HepG2 (cell line): Measurements from ENCODE around the gene IL5RA. TPM values are rescaled to one million over a fixed set of nuclear protein-coding genes. Genes with fewer than 3 reads are reported as not detected.

Source experiments
- ATAC-seq: fragments of 200-7000 bp; cut with Tn5 transposase; 3 replicates; pipeline ENCODE4 v1.9.1; 2020; ENCODE audit warnings: mild to moderate bottlenecking, moderate library complexity
- BruUV-seq: library from RNA; stranded (reverse); fragments of 400-500 nt; replicated peaks from 2 replicates; lab custom pipeline; 2021; lab: Mats Ljungman, UMichigan
- CTCF ChIA-PET: fragments of 300-600 bp; formaldehyde crosslinking; extraction: SDS; loops from one replicate; lab custom pipeline; 2021; ENCODE audit warnings: low total read pairs, inconsistent platforms, low intra/inter-chr PET ratio; lab: Yijun Ruan, JAX
- POLR2A ChIA-PET: fragments of 350-600 bp; sonication (Branson Sonifier 250); formaldehyde crosslinking; loops from one replicate; lab custom pipeline; 2020; ENCODE audit warnings: antibody characterized with exemption, inconsistent platforms; lab: Yijun Ruan, JAX
- DNase-seq: peaks from one replicate; pipeline ENCODE4 v3.0.0-alpha.2; 2015; ENCODE audit warnings: low spot score
- FAIRE-seq: peaks from 3 replicates; lab custom pipeline; 2011; peaks lifted over from hg19 to GRCh38; lab: Jason Lieb, UNC
- H2AFZ ChIP-seq: one replicate; pipeline ENCODE4 v1.6.1; 2011; ENCODE audit warnings: low read length, inconsistent platforms
- H3K27ac ChIP-seq: fragments of 300-600 bp; 3 replicates; pipeline ENCODE4 v1.8.0; 2011; ENCODE audit warnings: mixed run types, mild to moderate bottlenecking, mixed read lengths, low read length, inconsistent platforms; ENCODE audit not compliant: insufficient read depth; ENCODE audit errors: extremely low read length
- H3K27me3 ChIP-seq, 2 experiments: fragments of 200-600 bp in 1 of 2; 2 replicates in 1 of 2; 3 replicates in 1 of 2; pipeline versions ENCODE4 v1.6.0 to v1.8.0; 2011; ENCODE audit warnings: low read length in 2 of 2, mild to moderate bottlenecking in 2 of 2, moderate library complexity in 2 of 2, inconsistent platforms in 1 of 2; ENCODE audit not compliant: insufficient read depth in 2 of 2, control insufficient read depth in 1 of 2
- H3K36me3 ChIP-seq, 2 experiments: fragments of 200-600 bp in 1 of 2; replicated peaks in 1 of 2; 2 replicates in 1 of 2; 3 replicates in 1 of 2; pipeline versions ENCODE4 v1.5.1 to v1.8.0; 2011; ENCODE audit warnings: low read length in 2 of 2, inconsistent platforms in 1 of 2; ENCODE audit not compliant: insufficient read depth in 2 of 2, control insufficient read depth in 1 of 2
- H3K4me1 ChIP-seq: 2 replicates; pipeline ENCODE4 v1.5.1; 2012; ENCODE audit warnings: low read length, inconsistent platforms; ENCODE audit not compliant: insufficient read depth
- H3K4me2 ChIP-seq: 2 replicates; pipeline ENCODE4 v1.6.0; 2011; ENCODE audit warnings: low read depth, low read length, inconsistent platforms
- H3K4me3 ChIP-seq, 3 experiments: fragments of 200-600 bp in 1 of 3; sonication (generic), shearing (Covaris generic) in 1 of 3; replicated peaks in 1 of 3; 2 replicates each; pipeline ENCODE4 v1.5.1; 2011 to 2016; ENCODE audit warnings: low read length in 3 of 3, inconsistent platforms in 2 of 3, low read depth in 2 of 3, mild to moderate bottlenecking in 2 of 3, control low read depth in 1 of 3, mixed read lengths in 1 of 3; ENCODE audit not compliant: insufficient read depth in 1 of 3
- H3K79me2 ChIP-seq: one replicate; pipeline ENCODE4 v1.6.1; 2011; ENCODE audit warnings: low read length, inconsistent platforms; ENCODE audit not compliant: insufficient read depth
- H3K9ac ChIP-seq: 2 replicates; pipeline ENCODE4 v1.6.0; 2011; ENCODE audit warnings: mild to moderate bottlenecking, low read depth, low read length, inconsistent platforms; ENCODE audit not compliant: insufficient read depth
- H3K9me3 ChIP-seq: 2 replicates; pipeline ENCODE4 v1.5.1; 2012; ENCODE audit warnings: mild to moderate bottlenecking, low read length
- H4K20me1 ChIP-seq: 2 replicates; pipeline ENCODE4 v1.6.0; 2011; ENCODE audit warnings: inconsistent platforms, mild to moderate bottlenecking, low read length, moderate library complexity; ENCODE audit not compliant: insufficient read depth
- ARHGAP35 ChIP-seq: sonication (generic); formaldehyde crosslinking; IDR thresholded peaks from 2 replicates; pipeline ENCODE4 v1.9.0; 2022; ENCODE audit warnings: mild to moderate bottlenecking, inconsistent platforms, moderate library complexity, missing genetic modification reagents, borderline replicate concordance
- BRD4 ChIP-seq: sonication (generic); formaldehyde crosslinking; IDR thresholded peaks from 2 replicates; pipeline ENCODE4 v1.4.0; 2020; ENCODE audit warnings: missing genetic modification reagents
- CAMTA2 ChIP-seq: sonication (generic); formaldehyde crosslinking; IDR thresholded peaks from 2 replicates; pipeline ENCODE4 v1.4.0; 2020; ENCODE audit warnings: mild to moderate bottlenecking, missing genetic modification reagents, borderline replicate concordance
- MAFF ChIP-seq: IDR thresholded peaks from 2 replicates; pipeline ENCODE4 v1.6.1; 2011; ENCODE audit warnings: low read depth, low read length, improper control_type of control experiment
- NONO ChIP-seq, 2 experiments: fragments of 450-650 bp in 1 of 2; sonication (generic) in 1 of 2; formaldehyde crosslinking in 1 of 2; IDR thresholded peaks in 1 of 2; conservative IDR thresholded peaks in 1 of 2; 2 replicates each; pipeline versions ENCODE4 v1.6.1 to v1.8.0; 2017 to 2022; ENCODE audit warnings: mild to moderate bottlenecking in 1 of 2, missing genetic modification reagents in 1 of 2, moderate library complexity in 1 of 2
- TBP ChIP-seq: sonication (generic); formaldehyde crosslinking; IDR thresholded peaks from 2 replicates; pipeline ENCODE4 v1.5.0; 2020; ENCODE audit warnings: missing genetic modification reagents
- ZNF207 ChIP-seq: fragments of 450-650 bp; IDR thresholded peaks from 2 replicates; pipeline ENCODE4 v1.6.1; 2016; ENCODE audit warnings: antibody characterized with exemption, borderline replicate concordance
- ZNF432 ChIP-seq: sonication (generic); formaldehyde crosslinking; IDR thresholded peaks from 2 replicates; pipeline ENCODE4 v1.5.0; 2020; ENCODE audit warnings: missing genetic modification reagents, mild to moderate bottlenecking, borderline replicate concordance
- WGBS: methylation state at CpG from one replicate; pipeline ENCODE4 v1.1.6; 2017; ENCODE audit warnings: low lambda C conversion rate; 5-methylcytosine and 5-hydroxymethylcytosine counted together
- in situ Hi-C: cut with HindIII; loops from 2 replicates; pipeline ENCODE4 v1.10.0; 2017; ENCODE audit warnings: low pct_unique_long_range_greater_than_20kb; ENCODE audit not compliant: extremely low pct_ligation_motif_present
- intact Hi-C: fragments of 100-400 bp; cut with micrococcal nuclease; formaldehyde crosslinking; loops from one replicate; pipeline ENCODE4 v1.10.0; 2022; ENCODE audit not compliant: unreplicated experiment
- polyA plus RNA-seq, 8 experiments: library from polyadenylated mRNA; depleted of rRNA in 3 of 8; stranded (reverse) in 7 of 8; unstranded in 1 of 8; fragments of >200 nt; fragmentation: Illumina TruSeq in 4 of 8; extraction: Trizol in 4 of 8; gene quantifications; 2 replicates each; pipeline versions ENCODE4 v1.2.1 to v1.2.3, GENCODE V29; 2011 to 2016; ENCODE audit warnings: low read depth in 4 of 8, missing spikeins in 1 of 8, mixed read lengths in 1 of 8; ENCODE audit not compliant: insufficient read depth in 1 of 8
- total RNA-seq, 5 experiments: library from RNA; depleted of rRNA; stranded (reverse); fragments of >200 nt; fragmentation: Illumina TruSeq; extraction: Trizol; gene quantifications; 2 replicates each; pipeline ENCODE4 v1.2.3, GENCODE V29; 2016; ENCODE audit warnings: low read depth in 1 of 5
- TF ChIP-seq, protein P1 (sequence below): sonication (generic); formaldehyde crosslinking; conservative IDR thresholded peaks from 2 replicates; pipeline ENCODE4 v1.4.0; 2020; ENCODE audit warnings: missing genetic modification reagents
- TF ChIP-seq, protein P2 (sequence below): sonication (generic); formaldehyde crosslinking; IDR thresholded peaks from 2 replicates; pipeline ENCODE4 v1.4.0; 2020; ENCODE audit warnings: mild to moderate bottlenecking, low read depth, missing genetic modification reagents
- TF ChIP-seq, protein P3 (sequence below): sonication (generic); formaldehyde crosslinking; IDR thresholded peaks from 2 replicates; pipeline ENCODE4 v1.8.1; 2023; ENCODE audit warnings: missing genetic modification reagents, mild to moderate bottlenecking, borderline replicate concordance

Gene IL5RA
- total and polyA plus RNA-seq, 2 of the 13 experiments (the other 11 are each of a cell fraction or from before 2014, with no cell fraction given), result not detected

DNA sequence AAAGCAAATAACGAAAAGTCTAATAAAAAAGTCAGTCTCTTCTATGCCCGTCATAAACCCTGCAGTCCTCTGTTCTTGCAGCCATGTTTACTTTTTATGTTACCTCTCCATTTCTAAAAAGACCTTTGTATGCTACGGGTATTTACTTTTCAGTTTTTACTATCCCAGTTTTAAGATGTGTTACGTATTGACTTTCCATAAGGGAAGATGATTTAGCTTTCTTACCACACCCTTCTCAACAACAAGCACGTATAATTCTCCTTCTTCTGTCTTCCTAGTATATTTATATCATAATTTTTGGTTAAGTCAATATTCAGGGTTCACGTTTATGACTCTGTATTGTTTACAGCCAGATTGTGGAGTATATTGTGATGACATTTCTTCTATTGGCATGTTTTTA is 27.4 kb upstream of the IL5RA start:
- in situ Hi-C loops (no loop called here), intact Hi-C loops (no loop called here)
- no peak for ATAC-seq
- no peaks in the 10 kb centered on the region for H3K27me3 ChIP-seq
- TF ChIP-seq TBP (CRISPR knock-in tag), result no peak
- TF ChIP-seq, protein P1, sequence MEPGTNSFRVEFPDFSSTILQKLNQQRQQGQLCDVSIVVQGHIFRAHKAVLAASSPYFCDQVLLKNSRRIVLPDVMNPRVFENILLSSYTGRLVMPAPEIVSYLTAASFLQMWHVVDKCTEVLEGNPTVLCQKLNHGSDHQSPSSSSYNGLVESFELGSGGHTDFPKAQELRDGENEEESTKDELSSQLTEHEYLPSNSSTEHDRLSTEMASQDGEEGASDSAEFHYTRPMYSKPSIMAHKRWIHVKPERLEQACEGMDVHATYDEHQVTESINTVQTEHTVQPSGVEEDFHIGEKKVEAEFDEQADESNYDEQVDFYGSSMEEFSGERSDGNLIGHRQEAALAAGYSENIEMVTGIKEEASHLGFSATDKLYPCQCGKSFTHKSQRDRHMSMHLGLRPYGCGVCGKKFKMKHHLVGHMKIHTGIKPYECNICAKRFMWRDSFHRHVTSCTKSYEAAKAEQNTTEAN (CRISPR knock-in tag), result no peak
- TF ChIP-seq, protein P2, sequence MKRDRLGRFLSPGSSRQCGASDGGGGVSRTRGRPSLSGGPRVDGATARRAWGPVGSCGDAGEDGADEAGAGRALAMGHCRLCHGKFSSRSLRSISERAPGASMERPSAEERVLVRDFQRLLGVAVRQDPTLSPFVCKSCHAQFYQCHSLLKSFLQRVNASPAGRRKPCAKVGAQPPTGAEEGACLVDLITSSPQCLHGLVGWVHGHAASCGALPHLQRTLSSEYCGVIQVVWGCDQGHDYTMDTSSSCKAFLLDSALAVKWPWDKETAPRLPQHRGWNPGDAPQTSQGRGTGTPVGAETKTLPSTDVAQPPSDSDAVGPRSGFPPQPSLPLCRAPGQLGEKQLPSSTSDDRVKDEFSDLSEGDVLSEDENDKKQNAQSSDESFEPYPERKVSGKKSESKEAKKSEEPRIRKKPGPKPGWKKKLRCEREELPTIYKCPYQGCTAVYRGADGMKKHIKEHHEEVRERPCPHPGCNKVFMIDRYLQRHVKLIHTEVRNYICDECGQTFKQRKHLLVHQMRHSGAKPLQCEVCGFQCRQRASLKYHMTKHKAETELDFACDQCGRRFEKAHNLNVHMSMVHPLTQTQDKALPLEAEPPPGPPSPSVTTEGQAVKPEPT (CRISPR knock-in tag), result no peak
- TF ChIP-seq CAMTA2, result no peak
- no peak for TF ChIP-seq BRD4 (CRISPR knock-in tag)
- no peak for TF ChIP-seq NONO (IDR thresholded peaks at IDR 0.05)
- no peak for TF ChIP-seq NONO (CRISPR knock-in tag; conservative IDR thresholded peaks at IDR 0.05)
- no peak for TF ChIP-seq ARHGAP35
- no peak for TF ChIP-seq ZNF432 (CRISPR knock-in tag)
- TF ChIP-seq ZNF207, result no peak
- TF ChIP-seq, protein P3, sequence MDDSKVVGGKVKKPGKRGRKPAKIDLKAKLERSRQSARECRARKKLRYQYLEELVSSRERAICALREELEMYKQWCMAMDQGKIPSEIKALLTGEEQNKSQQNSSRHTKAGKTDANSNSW (CRISPR knock-in tag), result no peak
- no peak for TF ChIP-seq MAFF
- 0 out of 2 replicates have a peak, but pooled peaks cover 3% of the 10 kb centered on the region for H4K20me1 ChIP-seq
- H2AFZ ChIP-seq, result no peak overlapping the region
- H3K9me3 ChIP-seq, result no peaks in the 10 kb centered on the region
- H3K4me1 ChIP-seq, result no peaks in the 10 kb centered on the region
- 96% methylated on average over 6 of the region's 6 CpGs for WGBS
- no peak overlapping the region for H3K4me2 ChIP-seq
- ChIA-PET POLR2A (no interaction called here), CTCF (no interaction called here)
- H3K27ac ChIP-seq, result no peak overlapping the region
- BruUV-seq, result no TSS peak
- no peak overlapping the region for H3K9ac ChIP-seq
- DNase-seq, result no peak
- no peak overlapping the region for H3K4me3 ChIP-seq
- peaks cover 19% of the 10 kb centered on the region for H3K79me2 ChIP-seq
- peaks cover 2 to 72% of the 10 kb centered on the region in 2 experiments; a peak in 4 of 5 replicates for H3K36me3 ChIP-seq
- FAIRE-seq, result no peak
